Transverse colon (tissue), 3 donors: ENCODE results near the gene SLC24A3.

ENCODE experiments used
- CTCF ChIP-seq, 5 experiments: fragments of 200-600 bp in 3 of 5; fragments of 450-650 bp in 2 of 5; sonication (generic) in 3 of 5; IDR thresholded peaks; 1 replicate in 2 of 5; 2 replicates in 3 of 5; pipeline ENCODE4 v1.5.1; 2016 to 2017; ENCODE audit warnings: antibody characterized with exemption in 5 of 5, inconsistent platforms in 3 of 5, mild to moderate bottlenecking in 2 of 5, moderate library complexity in 1 of 5
- EP300 ChIP-seq: sonication (generic); formaldehyde crosslinking; IDR thresholded peaks from one replicate; pipeline ENCODE4 v1.6.1; 2017; ENCODE audit warnings: antibody characterized with exemption, low read depth
- POLR2A ChIP-seq: fragments of 450-650 bp; IDR thresholded peaks from one replicate; pipeline ENCODE4 v1.6.1; 2016; ENCODE audit warnings: antibody characterized with exemption, mild to moderate bottlenecking, moderate library complexity

- no peak for TF ChIP-seq CTCF (IDR thresholded peaks at IDR 0.05)
- no peak for TF ChIP-seq EP300
- no peak for TF ChIP-seq POLR2A
These were observed 77.0 kb downstream of the SLC24A3 start for GRCh38 chr20:19289451-19289850.
